Stimulated activated CD4-positive, alpha-beta T cell treated with anti-CD3 and anti-CD28 coated beads, Interleukin-12 subunit alpha, Interleukin-12 subunit beta, amount 100 ng/mL, for 4 hours (primary cell): Measurements from ENCODE around the gene TPST2.

Source experiments
- DNase-seq: peaks from one replicate; pipeline ENCODE4 v3.0.0-alpha.2; 2020

The TPST2 gene

DNA sequence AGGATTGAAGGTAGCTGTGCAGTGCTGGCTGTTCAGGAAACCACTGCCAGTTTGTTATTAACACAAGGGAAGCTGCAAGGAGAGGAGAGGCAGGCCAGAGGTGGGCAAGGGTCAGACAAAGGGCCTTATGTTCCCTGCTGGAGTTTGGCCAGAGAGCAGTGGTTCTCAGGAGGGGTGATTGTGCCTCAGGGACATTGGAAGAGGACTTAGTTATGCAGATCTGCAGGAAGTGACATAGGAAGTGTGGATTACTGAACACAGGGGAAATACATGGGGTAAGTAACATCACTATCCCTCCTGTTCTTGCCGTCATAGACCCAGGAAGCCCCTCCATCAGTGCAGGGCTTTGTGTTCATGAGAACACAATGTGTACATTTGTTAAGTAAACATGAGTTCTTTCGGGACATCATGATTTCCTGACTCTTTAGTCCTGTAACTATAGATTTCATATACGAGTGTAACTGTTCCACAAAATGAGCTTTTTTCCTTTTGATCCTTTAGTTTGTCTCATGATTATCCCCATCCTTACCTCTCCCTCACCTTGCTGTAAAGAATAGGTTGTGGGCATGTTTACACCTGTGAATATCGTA lies 100.4 kb downstream of the TPST2 start:
- DNase-seq, result no peak

DNA sequence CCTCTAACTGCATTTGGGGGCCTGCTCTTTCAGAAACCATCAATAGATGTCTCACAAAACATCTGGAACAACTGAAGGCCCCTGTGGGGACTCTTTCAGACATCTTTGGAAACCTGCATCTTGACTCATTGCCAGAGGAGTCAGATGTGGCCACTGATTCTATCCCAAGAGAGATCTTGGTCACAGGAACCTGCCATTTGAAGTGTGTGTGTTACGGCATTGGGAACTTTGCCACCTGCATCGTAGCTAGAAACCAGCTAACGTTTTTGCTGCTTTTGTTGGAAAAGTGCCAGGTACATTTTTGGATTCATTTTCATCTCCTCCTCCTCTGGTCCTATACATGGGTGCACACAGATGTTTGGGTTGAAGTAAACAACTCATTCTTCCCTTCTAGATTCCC lies 101.9 kb downstream of the TPST2 start:
- no peak for DNase-seq

DNA sequence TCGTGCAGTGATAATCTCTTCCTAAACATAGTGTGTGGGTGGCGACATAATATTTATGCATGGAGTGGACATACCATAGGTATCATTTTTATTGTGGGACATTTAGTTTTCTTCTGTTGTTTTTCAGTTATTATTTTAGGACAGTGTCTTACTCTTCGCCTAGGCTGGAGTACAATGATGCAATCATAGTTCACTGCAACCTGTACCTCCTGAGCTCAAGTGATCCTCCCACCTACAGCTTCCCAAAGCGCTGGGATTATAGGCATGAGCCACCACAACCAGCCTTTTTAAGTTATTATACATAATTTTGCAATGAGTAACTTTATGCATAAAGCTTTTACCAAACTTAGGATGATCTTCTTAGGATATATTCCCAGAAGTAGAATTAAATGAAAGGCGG lies 103.5 kb downstream of the TPST2 start:
- no peak for DNase-seq

DNA sequence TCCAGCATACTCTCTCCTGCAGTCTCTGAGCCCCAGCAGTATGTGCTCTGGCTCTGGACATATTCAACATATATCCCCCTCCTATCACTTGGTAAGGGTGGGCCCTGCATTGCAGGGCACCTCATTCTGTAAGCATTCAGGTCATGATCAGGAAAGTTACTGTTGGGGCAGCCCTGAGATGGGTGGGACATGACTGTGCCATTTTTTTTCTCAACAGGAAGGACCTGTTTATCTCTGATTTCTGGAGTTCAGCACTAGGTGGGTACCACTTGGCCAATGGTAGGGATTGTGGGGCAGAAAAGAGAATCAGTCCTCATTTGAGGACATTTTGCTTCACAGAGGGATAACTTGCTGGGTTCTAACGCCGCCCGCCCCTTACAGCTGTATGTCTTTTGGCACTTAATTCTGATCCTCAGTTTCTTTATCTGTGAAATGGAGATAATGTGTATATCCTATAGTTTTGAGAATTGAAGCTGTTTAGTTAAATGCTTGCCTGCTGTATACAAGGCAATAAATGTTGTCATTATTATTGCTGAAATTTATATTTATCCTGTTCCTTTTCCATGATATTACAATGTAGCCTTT lies 104.0 kb downstream of the TPST2 start:
- no peak for DNase-seq

DNA sequence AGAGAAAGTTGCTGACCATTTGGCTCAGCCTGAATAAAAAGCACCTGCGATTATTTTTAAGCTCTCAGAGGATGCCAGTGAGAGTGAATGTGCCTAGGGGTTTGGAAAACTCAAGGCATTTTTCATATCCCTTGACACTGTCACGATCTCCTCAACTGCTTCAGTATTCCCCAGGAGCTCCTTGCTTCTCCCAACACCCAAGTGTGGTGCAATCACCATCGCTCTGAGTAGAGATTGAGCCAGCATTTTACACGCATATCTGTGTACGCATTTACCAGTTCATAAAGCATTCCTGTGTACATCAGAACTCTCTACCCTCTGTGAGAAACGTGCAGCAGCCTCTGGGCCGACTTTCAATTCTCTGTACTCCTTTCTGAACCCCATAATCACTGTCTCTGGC lies 104.9 kb downstream of the TPST2 start:
- DNase-seq, result no peak

DNA sequence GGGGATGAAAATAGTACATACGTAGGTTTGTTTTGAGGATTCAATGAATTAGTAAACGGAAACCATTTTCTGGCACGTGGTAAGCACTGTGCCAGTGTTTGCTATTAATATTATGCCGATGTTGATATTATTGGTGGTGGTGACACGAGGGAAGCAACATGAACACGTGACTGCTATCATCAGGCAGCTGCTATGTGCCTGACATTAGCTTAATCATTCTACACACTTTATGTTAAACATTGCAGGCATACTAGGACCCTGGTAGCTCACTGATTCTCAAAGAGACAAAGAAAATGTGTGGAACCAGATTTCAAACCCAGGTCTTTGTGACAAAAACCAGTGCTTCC lies 105.6 kb downstream of the TPST2 start:
- no peak for DNase-seq

DNA sequence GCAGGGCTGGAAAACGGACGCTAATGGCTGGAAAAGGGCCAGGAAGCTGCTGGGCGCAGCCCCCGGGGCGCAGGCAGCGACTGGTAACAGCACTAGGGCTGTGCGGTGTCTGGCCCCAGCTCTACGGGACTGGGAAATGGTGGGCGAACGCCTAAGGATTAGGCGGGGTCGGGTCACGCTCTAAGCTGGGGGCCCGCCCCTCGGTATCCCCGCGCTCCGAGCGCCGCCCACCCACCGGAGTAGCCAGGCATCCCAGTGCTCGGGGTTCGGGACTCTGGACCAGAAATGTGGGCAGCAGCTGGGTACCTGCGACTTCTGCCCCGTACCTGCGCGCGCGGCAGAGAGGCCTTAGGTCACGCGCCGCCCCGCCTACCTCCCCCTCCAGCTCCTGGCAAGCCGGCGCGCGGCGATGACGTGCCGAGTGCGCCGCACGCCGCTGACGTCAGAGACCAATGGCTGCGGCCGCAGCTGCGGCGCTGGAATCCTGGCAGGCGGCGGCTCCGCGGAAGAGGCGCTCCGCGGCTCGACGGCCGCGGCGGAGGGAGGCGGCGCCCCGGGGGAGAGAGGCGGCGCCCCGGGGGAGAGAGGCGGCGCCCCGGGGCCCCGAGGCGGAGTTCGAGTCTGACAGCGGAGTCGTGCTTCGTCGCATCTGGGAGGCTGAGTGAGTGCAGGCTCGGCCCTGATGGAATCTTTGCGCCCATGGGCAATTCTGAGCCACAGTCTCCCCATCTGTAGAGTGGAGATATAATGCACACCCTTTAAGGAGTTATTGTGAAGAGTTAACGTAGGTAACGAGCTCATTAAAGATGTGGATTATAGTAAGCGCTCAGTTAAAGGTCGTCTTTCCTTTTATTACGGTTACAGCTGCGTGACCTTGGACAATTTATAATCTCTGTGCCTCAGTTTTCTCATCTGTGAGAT lies 106.2 kb downstream of the TPST2 start, which contains the start of the genes HPS4 and SRRD:
Gene HPS4 (minus strand): TSS at position 345 of the 921 bp plus-strand sequence. CDS start 2,021 bp downstream, outside the sequence.
Gene SRRD (plus strand): TSS at position 439 of the 921 bp plus-strand sequence. CDS start 14 bp downstream, at position 453.
- DNase-seq, result peak; percentile 91

DNA sequence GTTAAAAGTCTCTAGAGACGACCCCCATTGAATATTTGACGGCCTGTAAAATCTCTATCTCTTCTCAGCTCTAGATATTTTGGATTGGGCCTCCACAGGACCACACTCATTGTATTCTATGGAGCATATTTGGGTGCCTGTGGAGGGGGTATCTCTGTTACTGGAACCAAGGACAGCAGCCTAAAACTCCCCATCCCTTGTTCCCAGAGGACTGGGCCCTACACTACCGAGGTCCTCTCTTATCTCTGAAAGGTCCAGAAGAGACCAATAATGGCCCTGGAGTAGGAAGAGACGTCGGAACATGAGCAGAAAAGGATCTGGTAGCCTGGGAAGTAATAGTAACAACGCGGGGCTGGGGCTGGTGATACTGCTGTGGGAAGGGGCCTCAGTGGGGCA lies 106.9 kb downstream of the TPST2 start:
- no peak for DNase-seq

DNA sequence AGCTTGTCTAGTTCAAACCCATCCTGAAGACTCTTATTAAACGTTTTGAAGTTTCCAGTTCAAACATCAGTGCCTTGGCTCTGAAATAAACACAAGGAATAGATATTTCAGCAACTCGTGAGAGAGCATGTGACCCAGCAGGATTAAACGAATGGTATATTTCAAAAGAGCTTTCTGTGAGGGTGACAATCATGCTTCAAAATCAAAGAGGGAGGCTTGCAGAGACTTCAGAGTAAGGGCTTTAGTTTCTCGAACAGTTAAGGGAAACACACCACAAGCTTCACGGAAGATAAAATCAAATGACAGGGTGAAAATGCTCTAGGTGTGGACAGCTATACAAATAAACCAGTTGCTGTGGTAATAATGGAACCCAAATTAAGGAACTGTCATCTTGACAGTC lies 107.8 kb downstream of the TPST2 start:
- no peak for DNase-seq

DNA sequence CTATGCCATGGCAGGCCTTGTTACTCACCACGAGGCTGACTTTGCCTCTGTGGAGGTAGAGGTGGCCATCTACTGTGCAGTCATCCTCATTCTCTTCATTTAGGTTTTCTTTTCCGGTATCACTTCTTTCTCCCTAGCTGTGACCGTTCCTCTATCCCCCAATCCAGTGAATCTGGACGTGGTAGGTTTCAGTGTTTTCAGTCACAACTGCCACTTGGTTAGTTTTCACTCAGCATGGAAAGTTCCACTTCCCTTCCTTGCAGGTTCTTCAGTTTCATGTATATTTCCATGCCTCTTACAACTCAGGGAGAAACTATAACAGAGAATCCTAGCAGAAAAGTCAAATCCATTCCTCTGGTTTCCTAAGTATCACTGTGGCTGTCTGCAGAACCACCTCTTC lies 108.2 kb downstream of the TPST2 start:
- DNase-seq, result no peak

DNA sequence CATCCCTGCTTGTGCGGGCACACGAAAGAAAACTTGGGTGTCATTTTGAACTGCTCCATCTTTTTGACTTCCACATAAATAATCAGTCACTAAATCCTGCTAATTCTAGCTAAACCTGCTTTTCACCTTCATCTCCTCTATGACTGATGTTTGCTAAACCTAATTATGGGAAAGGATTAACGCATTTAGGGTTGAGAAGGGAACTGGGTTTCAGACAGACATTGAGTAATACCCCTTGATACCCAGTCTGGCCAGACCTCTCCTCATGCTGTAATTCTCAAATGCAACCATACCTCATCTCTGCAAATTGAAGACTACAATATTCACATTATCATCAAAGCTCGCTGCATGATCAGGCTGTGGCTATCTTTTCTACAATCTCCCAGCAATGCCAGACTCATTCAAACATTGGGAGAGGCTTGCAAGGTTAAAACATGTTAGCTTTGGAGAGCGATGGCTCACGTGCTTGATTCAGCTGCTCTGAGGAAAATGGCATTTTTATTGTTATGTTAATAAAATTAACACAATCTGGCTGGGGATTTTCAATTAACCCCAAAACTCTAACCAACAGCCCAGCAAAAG lies 108.7 kb downstream of the TPST2 start:
- no peak for DNase-seq

DNA sequence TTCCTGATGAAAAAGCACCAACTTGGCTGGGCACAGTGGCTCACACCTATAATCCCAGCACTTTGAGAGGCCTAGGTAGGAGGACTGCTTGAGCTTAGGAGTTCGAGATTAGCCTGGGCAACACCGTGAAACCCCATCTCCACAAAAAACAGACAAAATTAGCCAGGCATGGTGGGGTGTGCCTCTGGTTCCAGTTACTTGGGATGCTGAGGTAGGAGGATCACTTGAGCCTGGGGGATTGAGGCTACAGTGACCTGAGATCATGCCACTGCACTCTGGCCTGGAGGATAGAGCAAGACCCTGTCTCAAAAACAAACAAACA lies 109.4 kb downstream of the TPST2 start:
- DNase-seq, result no peak

DNA sequence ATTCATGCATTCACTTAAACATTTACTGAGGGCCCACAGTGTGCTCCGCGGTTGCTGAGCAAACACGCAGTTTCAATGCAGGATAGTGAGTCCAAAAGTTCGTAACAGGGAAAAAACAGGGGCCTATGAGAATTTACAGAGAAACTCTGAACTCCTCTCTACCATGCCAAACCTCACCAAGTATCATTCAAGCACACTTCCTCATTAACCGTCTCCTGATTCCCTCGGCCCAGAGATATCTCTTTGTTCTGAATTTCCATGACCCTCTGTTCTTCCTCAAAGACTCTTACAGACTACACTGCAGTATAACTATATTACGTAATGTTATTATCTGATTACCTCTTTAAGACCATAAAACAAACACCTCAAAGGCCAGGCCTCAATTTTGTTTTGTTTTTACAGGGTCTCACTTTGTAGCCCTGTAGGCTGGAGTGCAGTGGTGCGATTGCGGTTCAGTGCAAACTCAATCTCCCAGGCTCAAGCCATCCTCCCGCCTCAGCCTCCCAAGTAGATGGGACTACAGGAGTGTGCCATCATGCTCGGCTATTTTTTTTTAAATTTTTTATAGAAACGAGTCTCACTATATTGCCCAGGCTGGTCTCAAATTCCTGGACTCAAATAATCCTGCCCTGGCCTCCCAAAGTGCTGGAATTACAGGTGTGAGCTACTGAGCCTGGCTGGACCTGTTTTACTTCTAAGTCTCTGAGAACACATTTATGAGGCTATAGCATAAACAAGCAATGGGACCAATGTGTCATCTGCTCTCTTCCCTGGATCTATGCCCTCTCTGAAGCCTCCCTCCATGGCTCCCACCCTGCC lies 109.9 kb downstream of the TPST2 start:
- DNase-seq, result no peak

DNA sequence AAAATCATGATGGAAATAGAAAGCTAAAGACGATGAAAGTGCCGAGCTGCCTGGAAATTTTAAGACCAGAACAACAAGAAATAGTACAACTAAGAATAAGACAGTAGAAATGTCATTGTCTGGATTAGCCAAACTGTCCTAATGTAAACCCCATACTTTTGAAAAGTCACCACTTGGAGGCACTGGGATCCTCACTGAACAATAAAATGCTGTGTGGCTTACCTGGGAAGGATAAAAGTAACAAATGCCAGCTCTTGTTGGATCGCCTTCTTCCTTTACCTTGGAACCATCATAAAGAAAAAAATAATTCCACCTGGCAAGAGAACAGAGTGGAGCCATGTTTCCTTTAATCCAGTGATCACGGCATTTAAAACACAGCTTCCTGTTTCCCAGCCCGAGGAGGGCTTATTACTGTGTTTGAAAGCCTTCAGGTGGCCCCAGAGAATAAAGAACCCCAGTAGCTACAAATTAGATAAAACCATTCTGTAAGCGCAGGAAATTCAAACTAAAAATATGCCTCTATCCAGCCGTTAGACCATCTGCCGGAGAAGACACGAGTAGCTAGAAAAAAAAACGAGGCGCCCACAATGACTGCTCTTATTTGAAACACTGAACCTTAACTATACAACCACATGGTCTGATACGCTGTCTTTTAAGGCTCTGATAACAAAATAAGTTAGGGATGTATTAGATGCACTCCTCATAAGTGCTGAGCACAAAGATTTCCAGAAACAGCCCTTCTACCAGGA lies 110.7 kb downstream of the TPST2 start:
- DNase-seq, result no peak

DNA sequence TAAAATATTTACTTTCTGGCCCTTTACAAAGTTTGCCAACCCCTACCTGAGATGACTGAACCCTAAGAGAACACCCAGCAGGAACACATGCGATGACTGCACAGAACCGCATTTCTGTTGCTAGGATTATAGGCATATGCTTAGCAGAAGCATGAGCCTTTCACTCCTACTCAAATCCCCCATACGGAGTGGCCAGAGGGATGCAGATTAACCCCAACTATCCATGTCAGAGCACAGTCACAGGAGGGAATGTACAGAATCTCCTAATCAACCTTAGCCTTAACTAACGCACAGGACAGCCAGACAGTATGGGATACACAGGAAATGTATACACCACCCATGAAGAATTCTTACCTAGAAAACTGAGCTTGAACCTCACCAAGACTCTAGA lies 112.6 kb downstream of the TPST2 start:
- no peak for DNase-seq

DNA sequence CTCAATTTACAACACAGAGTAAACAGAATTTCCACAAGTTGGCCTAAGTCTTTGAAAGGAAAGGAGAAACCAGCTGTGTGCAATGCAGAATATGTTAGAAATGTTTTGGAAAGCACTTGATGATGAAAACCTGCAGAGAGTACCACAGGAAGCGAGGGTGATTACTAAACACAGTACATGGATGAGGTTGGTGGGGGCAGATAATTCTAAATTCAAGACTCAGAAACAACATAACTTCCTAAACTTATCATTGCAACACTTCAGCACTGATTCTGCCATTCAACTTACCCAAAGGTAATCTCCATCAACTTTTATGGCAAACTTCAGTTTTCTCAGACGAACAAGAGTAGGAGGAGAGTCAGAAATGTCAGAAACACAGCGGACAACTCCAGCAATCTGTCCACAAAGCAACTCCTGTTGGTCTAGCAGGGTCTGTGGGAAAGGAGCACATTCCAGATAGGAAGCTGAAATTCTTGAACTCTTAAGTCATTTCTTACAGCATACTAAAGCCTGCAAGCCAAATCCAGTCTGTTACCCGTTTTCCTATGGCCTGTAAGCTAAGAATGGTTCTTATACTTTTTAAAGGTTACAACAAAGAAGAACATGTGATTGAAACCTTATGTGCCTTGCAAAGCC lies 113.1 kb downstream of the TPST2 start:
- no peak for DNase-seq

DNA sequence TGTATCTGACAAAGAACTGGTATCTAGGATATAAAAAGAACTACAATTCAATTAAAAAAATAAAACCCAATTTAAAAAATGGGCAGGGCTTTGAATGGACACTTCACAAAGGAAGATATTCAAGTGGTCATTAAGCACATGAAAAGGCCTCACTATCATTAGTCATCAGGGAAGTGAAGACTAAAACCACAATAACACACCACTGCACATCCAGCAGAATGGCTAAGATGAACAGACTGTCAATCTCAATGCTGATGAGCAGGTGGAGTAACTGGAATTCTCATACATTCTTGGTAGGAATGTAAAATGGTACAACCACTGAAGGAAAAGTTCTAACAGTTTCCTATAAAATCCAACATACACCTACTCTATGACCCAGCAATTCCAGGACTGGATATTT lies 115.2 kb downstream of the TPST2 start:
- DNase-seq, result no peak
